Smooth muscle cell (in vitro differentiated cells): ENCODE results near the gene TPK1. TPM values are rescaled to one million over a fixed set of nuclear protein-coding genes. Genes with fewer than 3 reads are reported as not detected.

Experiments
- DNase-seq: peaks from one replicate; lab custom pipeline; 2025; ENCODE audit not compliant: unreplicated experiment; lab: John Stamatoyannopoulos, UW
- H2AFZ ChIP-seq: fragments of 200-600 bp; sonication (generic); 2 replicates; pipeline ENCODE4 v1.6.0; 2016; ENCODE audit warnings: antibody characterized with exemption, low read depth, mild to moderate bottlenecking
- H3F3A ChIP-seq: fragments of 200-600 bp; sonication (generic); 2 replicates; pipeline ENCODE4 v1.6.0; 2017; ENCODE audit warnings: antibody characterized with exemption, low read depth
- H3K27ac ChIP-seq: fragments of 200-600 bp; sonication (generic); 2 replicates; pipeline ENCODE4 v1.5.1; 2016; ENCODE audit warnings: low read depth, mild to moderate bottlenecking
- H3K27me3 ChIP-seq: fragments of 200-600 bp; sonication (generic); 2 replicates; pipeline ENCODE4 v1.6.1; 2016; ENCODE audit warnings: low read depth, mild to moderate bottlenecking
- H3K36me3 ChIP-seq: fragments of 200-600 bp; sonication (generic); 2 replicates; pipeline ENCODE4 v1.5.1; 2016; ENCODE audit warnings: low read depth
- H3K4me1 ChIP-seq: fragments of 200-600 bp; sonication (generic); 2 replicates; pipeline ENCODE4 v1.5.1; 2016; ENCODE audit warnings: low read depth
- H3K4me2 ChIP-seq: fragments of 200-600 bp; sonication (generic); 2 replicates; pipeline ENCODE4 v1.6.0; 2016; ENCODE audit warnings: mild to moderate bottlenecking
- H3K4me3 ChIP-seq: fragments of 200-600 bp; sonication (generic); 2 replicates; pipeline ENCODE4 v1.5.1; 2016; ENCODE audit warnings: mild to moderate bottlenecking
- H3K79me2 ChIP-seq: fragments of 200-600 bp; sonication (generic); 2 replicates; pipeline ENCODE4 v1.6.0; 2016; ENCODE audit warnings: low read depth, mild to moderate bottlenecking
- H3K9ac ChIP-seq: fragments of 200-600 bp; sonication (generic); 2 replicates; pipeline ENCODE4 v1.6.0; 2016; ENCODE audit warnings: low read depth
- H3K9me3 ChIP-seq: fragments of 200-600 bp; sonication (generic); replicated peaks from 2 replicates; pipeline ENCODE4 v1.5.1; 2016; ENCODE audit warnings: low read depth
- H4K20me1 ChIP-seq: fragments of 200-600 bp; sonication (generic); 2 replicates; pipeline ENCODE4 v1.6.0; 2016; ENCODE audit warnings: low read depth
- WGBS: methylation state at CpG from one replicate; pipeline ENCODE4 v1.1.7; 2016; ENCODE audit warnings: low lambda C conversion rate; 5-methylcytosine and 5-hydroxymethylcytosine counted together
- polyA plus RNA-seq: library from polyadenylated mRNA; unstranded; fragments of >200 nt; fragmentation: Nextera tagmentation; extraction: Ambion mirVana; gene quantifications from 2 replicates; pipeline ENCODE4 v1.2.1, GENCODE V29; 2016
- total RNA-seq: library from RNA; depleted of rRNA; stranded (reverse); fragments of >200 nt; gene quantifications from 2 replicates; pipeline ENCODE4 v1.2.3, GENCODE V29; 2014
- TF ChIP-seq, protein P1 (sequence below): fragments of 200-600 bp; sonication (generic); IDR thresholded peaks from 2 replicates; pipeline ENCODE4 v1.5.1; 2017; ENCODE audit warnings: borderline replicate concordance, mild to moderate bottlenecking, antibody characterized with exemption; ENCODE audit not compliant: insufficient read depth, poor library complexity, severe bottlenecking

The TPK1 gene
- total and polyA plus RNA-seq, 2 experiments from 2014 or later: 1.2 to 1.9 TPM

DNA sequence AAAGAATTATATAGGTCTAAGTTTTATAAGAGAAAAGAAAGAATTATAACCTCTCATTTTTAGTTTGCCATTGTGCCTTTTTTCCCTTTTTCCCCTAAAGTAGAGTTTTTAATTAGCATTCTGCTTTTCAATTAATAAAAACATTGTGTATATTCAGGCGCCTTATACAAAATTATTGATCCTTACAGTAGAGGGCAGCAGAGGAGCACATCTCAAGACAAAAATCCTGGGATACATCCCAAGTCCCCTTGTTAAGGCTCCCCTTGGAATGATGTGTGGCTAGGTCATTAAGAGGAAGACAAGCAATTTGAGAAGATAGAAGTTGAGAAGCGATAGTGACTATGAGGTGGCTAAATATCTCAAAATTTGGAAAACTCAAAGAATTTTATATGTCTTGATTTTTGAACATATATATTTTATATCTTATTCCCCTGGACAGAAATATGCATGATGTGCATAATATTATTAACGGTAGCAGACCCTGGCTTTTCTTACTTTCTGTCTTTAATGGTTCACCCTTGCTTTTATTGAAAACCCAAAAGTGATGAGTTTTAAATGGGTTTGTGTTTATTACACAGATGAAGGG lies 19.1 kb upstream of the TPK1 start:
- Histone ChIP-seq H3K79me2 (no peaks in the 10 kb centered on the region), H3K27me3 (no peaks in the 10 kb centered on the region), H4K20me1 (no peaks in the 10 kb centered on the region), H3K4me2 (no peak overlapping the region), H2AFZ (no peak overlapping the region), H3K9ac (no peak overlapping the region), H3K4me3 (no peak overlapping the region), H3K36me3 (no peaks in the 10 kb centered on the region), H3K4me1 (no peaks in the 10 kb centered on the region), H3K27ac (no peak overlapping the region), H3F3A (no peaks in the 10 kb centered on the region), H3K9me3 (no peaks in the 10 kb centered on the region)
- 50% methylated on average over 3 of the region's 3 CpGs for WGBS
- TF ChIP-seq, protein P1, sequence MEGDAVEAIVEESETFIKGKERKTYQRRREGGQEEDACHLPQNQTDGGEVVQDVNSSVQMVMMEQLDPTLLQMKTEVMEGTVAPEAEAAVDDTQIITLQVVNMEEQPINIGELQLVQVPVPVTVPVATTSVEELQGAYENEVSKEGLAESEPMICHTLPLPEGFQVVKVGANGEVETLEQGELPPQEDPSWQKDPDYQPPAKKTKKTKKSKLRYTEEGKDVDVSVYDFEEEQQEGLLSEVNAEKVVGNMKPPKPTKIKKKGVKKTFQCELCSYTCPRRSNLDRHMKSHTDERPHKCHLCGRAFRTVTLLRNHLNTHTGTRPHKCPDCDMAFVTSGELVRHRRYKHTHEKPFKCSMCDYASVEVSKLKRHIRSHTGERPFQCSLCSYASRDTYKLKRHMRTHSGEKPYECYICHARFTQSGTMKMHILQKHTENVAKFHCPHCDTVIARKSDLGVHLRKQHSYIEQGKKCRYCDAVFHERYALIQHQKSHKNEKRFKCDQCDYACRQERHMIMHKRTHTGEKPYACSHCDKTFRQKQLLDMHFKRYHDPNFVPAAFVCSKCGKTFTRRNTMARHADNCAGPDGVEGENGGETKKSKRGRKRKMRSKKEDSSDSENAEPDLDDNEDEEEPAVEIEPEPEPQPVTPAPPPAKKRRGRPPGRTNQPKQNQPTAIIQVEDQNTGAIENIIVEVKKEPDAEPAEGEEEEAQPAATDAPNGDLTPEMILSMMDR: peak; percentile 63
- DNase-seq: no peak

DNA sequence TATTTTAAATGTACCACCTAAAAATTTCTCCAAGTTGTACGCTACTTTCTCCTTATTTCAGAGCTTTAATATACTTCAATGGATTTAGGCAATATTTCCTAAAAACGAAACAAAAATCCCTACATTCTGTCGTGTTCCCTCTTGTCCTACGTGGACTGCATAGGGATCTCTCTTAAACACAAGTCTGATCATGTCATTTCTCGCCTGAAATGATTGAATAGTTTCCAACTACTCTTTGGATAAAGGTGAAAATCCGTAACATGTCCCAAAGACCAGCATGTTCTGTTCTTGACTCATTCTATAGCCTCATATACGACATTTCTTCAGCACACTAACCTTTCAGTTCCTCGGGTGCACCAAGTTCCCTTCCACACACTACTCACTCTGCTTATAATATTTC lies 17.7 kb upstream of the TPK1 start:
- H3K9ac ChIP-seq: no peak overlapping the region
- H3K79me2 ChIP-seq: no peaks in the 10 kb centered on the region
- H3K27ac ChIP-seq: no peak overlapping the region
- H3K36me3 ChIP-seq: no peaks in the 10 kb centered on the region
- H3K27me3 ChIP-seq: no peaks in the 10 kb centered on the region
- H3K4me1 ChIP-seq: no peaks in the 10 kb centered on the region
- H3F3A ChIP-seq: no peaks in the 10 kb centered on the region
- no peak for DNase-seq
- H2AFZ ChIP-seq: no peak overlapping the region
- H3K9me3 ChIP-seq: no peaks in the 10 kb centered on the region
- no peaks in the 10 kb centered on the region for H4K20me1 ChIP-seq
- no peak overlapping the region for H3K4me2 ChIP-seq
- 81% methylated on average over 8 of the region's 8 CpGs for WGBS
- H3K4me3 ChIP-seq: no peak overlapping the region
- TF ChIP-seq, protein P1: no peak

DNA sequence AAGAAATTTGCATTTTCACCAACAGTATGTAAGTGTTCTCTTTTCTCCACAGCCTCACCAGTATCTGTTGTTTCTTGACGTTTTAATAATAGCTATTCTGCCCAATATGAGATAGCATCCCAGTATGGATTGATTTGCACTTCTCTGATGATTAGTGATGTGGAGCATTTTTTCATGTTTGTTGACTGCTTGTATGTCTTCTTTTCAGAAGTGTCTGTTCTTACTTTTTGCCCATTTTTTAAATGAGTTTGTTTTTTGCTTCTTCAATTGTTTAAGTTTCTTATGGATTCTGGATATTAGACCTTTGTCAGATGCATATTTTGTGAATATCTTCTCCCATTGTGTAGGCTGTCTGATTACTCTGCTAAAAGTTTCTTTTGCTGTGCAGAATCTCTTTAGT lies 12.2 kb upstream of the TPK1 start:
- H3K9ac ChIP-seq: no peak overlapping the region
- no peaks in the 10 kb centered on the region for H3K79me2 ChIP-seq
- WGBS: 87% methylated on average over 1 of the region's 1 CpG
- H3K9me3 ChIP-seq: no peaks in the 10 kb centered on the region
- TF ChIP-seq, protein P1: no peak
- H2AFZ ChIP-seq: no peak overlapping the region
- H3F3A ChIP-seq: no peaks in the 10 kb centered on the region
- no peaks in the 10 kb centered on the region for H3K36me3 ChIP-seq
- no peak overlapping the region for H3K4me3 ChIP-seq
- H3K27me3 ChIP-seq: no peaks in the 10 kb centered on the region
- H3K4me1 ChIP-seq: no peaks in the 10 kb centered on the region
- DNase-seq: no peak
- H4K20me1 ChIP-seq: no peaks in the 10 kb centered on the region
- H3K27ac ChIP-seq: no peak overlapping the region
- H3K4me2 ChIP-seq: no peak overlapping the region

DNA sequence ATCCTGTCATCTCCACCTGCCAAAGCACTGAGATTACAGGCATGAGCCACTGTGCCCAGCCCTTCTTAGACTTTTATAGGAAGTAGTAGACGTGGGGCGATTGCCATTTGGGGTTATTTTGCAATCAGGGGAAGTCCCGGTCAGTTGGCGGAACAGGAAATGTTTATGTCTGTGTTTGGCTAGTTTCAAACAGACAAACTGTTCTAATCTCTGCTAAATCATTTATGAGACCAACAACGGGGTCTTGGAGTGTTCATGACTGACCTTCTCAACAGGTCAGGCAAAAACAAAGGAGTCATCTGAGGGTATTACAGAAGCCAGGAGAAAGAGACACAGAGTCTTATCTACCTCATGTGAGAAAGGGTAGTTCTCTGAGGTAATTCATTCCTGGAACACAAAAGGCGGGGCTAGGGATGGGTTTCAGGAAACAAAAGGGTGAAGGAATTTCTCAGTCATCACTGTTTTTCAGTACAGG lies 6.6 kb upstream of the TPK1 start:
- H3K27ac ChIP-seq: no peak overlapping the region
- no peaks in the 10 kb centered on the region for H4K20me1 ChIP-seq
- no peaks in the 10 kb centered on the region for H3F3A ChIP-seq
- H2AFZ ChIP-seq: peak overlapping the region; percentile 16
- WGBS: 52% methylated on average over 6 of the region's 6 CpGs
- H3K4me3 ChIP-seq: no peak overlapping the region
- H3K27me3 ChIP-seq: no peaks in the 10 kb centered on the region
- H3K9me3 ChIP-seq: no peaks in the 10 kb centered on the region
- no peaks in the 10 kb centered on the region for H3K36me3 ChIP-seq
- H3K4me1 ChIP-seq: no peaks in the 10 kb centered on the region
- no peak overlapping the region for H3K4me2 ChIP-seq
- no peaks in the 10 kb centered on the region for H3K79me2 ChIP-seq
- TF ChIP-seq, protein P1: no peak
- H3K9ac ChIP-seq: no peak overlapping the region
- DNase-seq: no peak
